Measurements from ENCODE around the gene LRRC36.
"Not testable (repeated sequence)": the region's sequence is repeated elsewhere in the genome, so short reads cannot be mapped to it uniquely, and the experiment has no call there.

LRRC36 gene

DNA sequence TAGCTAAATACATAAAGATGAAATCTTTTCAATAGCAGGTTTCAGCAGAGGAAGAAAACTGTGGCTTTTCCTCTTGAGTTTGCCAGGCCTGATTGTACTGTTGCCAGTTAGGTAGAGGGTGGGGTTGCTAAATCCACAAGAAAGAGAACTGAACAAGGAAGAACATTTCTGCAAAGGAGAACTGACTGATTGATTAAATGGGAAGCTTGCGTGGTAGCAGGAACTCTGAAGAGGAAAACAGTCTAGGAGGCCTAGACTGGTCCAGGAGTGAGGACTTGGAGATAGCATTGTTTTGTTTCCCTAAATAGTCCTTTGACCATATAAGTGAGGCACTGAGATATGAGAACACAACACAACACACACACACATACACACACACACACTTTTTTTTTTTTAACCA is 18.8 kb downstream of the LRRC36 start:
- no peak for DNase-seq

DNA sequence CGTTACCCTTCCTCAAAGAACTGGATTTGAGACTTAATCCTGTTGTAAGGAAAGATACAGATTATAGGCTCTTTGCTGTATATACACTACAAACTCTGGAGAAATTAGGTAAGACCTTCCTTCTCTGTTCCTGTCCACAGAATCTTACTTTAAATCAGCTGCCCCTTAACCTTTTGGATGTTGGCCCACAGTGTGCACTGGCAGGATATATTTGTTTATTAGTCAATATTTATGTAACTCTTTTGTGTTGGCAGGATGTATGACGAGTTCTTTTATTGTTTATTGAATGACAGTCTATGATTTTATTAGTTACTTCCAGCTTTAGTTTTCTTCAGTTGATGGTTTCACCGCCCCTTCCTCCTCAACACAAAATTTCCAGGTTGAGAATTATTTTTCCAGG is 19.7 kb downstream of the LRRC36 start:
- no peak for DNase-seq

DNA sequence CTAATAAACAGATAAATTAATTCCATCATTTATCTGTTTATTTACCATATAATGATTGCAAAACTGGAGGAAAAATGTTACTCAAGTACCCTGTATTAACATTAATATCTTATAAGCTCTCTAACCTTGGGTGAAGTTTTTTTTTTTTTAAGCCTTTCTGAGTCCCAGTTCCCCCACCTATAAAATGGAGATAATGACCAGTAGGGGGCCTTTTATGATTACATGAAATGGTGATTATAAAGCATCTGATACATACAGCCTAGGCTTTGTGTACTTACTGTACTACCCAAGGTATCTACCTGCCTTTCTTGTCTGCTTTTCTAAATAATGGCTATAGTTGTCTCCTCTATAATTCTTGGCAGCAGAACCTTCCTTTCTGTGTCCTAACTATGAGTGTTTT is 22.6 kb downstream of the LRRC36 start:
- DNase-seq, result peak; percentile 4

DNA sequence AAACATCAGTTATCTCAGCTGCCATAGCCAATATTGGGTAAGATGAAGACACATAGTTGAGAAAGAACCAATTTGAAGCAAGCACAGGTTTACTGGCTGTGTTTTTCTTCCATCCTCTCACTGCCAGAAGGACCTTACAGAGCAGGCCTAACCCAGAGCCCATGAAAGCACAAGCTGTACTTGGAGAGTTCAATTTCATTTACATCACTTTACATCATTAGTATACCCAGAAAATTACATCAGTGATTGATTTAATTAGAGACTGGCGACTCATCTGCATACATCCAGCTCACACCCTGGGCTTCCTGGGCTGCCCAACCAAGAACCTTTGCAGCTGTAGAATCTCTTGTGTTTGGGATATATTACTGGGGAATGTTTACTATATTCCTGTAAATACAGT is 23.7 kb downstream of the LRRC36 start:
- DNase-seq, result no peak

DNA sequence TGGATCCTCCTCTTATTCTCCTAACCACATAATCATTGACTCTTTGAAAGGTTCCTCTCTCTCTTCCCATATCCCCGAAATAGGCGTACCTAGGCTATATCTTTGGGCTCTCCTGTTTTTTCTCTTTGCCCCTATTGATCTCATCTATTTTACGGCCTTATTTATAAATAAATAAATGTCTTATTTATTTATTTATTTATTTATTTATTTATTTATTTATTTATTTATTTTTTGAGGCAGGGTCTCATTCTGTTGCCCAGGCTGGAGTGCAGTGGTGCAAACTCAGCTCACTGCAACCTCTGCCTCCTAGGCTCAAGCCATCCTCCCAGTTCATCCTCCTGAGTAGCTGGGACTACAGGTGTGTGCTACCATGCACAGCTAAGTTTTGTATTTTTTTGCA is 25.8 kb downstream of the LRRC36 start:
- DNase-seq, result not testable (repeated sequence)

DNA sequence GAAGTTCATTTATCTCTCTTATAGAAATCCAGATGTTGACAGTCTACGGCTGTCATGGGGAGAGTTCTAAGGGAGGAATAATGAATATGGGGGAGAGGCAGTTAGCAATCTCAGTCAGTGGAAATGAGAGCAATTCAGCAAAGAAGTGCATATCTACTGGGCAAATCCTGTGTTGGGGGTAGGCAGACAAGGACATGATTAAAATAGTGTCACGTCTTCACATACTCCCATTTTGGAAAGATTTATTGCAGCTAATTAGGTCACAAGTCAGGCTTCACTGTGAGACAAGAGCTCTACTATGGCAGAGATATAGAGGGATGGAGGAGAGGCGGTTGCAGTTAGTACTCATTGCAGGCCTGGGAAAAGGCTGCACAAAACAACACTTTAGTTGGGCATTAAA is 29.8 kb downstream of the LRRC36 start:
- DNase-seq, result no peak

DNA sequence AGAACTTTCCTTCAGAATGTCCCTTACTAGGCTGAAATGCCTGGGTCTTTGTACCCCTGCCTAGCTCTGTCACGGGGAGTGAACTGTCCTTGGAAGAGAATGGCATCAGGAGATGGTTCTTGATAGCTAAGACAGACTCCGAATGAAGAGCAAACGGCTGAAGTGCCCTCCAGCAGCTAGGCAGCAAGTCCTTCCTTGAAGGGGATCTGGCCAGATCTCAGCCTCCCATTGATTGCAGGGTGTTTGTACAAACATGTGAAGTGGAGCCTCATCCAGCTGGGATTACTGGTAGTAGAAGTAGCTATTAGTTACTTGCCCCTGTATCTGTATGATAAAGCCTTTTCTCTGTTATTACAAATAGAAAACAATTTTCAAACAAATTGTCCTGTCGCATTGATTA is 30.9 kb downstream of the LRRC36 start:
- no peak for DNase-seq

DNA sequence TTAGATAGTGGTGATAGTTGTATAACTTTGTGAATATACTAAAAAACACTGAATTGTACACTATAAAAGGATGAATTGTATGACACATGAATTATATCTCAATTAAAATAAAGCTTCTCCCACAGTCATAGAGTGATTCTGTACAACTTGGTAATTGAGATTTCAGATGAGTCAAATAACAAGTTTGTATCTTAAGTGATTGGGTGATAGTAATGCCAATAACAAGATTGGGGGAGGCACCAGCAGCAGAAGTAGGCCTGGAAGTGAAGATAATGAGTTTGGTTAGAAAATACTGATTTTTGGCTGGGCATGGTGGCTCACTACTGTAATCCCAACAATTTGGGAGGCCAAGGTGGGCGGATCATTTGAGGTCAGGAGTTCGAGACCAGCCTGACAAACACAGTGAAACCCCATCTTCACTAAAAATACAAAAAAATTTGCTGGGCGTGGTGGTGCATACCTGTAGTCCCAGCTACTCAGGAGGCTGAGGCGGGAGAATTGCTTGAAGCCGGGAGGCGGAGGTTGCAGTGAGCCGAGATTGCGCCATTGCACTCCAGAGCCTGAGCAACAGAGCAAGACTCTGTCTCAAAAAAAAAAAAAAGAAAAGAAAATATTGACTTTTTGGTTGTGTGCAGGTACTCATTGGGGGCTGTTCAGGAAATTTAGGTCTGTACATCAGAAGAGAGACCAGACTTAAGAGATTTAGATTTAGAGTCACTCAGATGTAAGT is 33.1 kb downstream of the LRRC36 start:
- DNase-seq, result not testable (repeated sequence)

DNA sequence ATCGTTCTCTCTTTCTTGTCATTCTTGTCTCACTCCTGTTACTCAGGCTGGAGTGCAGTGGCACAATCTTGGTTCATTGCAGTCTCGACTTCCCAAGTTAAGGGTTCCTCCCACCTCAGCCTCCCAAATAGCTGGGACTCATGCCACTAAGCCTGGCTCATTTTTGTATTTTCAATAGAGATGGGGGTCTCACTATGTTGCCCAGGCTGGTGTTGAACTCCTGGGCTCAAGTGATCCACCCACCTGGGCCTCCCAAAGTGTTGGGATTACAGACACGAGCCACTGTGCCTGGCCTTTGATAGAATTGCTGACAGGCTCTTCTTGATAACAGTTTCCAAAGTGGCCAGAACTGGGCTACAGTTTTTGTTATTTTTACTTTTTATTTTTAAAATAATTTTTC is 34.4 kb downstream of the LRRC36 start:
- DNase-seq, result no peak

DNA sequence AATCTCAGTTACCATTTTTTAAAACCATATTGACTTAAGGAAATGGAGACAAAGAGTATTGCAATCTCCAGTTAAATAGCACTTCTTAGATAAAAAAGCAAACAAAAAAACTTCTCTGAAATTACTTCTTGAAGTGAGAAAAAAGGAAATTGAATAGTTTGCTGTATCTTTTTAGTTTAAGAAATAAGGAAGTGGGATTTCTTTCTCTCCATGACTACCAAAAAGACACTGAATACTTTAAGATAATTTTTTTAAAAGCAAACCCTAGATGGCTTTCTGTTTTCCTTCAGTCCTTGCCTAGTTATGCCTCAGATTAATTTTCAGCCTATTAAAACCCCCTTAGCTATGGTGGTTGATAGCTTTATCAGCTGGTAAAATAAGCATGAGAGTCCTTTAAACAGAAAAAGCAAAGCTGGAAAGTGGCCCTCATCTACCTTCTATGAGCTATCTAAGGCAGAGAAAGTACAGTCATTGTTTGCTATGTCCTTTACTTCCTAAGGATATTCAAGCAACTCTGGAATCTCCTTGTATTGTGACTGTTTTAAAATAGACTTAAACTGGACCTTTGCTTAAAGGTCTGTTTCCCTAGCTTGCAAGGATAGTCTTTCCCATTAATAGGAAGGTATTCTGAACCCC is 38.1 kb downstream of the LRRC36 start:
- DNase-seq, result no peak

DNA sequence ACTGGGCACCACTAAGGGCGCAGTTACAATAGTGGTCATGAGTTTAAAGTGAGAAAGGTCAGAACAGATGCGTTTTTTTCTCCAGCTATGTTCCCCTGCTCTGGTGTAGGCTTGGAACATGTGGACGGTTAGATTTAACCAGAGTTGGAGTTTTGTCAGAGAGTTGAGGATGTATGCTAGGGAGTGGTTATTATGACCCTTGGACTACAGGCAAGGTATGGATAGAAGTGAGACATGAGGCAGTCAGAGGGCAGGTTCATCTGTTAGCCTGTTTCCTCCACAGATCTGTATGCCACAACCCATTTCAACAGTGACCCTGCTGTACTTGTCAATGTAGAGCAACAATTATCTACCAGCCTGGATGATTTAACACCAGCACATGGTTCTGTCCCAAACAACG is 44.0 kb downstream of the LRRC36 start:
- no peak for DNase-seq

DNA sequence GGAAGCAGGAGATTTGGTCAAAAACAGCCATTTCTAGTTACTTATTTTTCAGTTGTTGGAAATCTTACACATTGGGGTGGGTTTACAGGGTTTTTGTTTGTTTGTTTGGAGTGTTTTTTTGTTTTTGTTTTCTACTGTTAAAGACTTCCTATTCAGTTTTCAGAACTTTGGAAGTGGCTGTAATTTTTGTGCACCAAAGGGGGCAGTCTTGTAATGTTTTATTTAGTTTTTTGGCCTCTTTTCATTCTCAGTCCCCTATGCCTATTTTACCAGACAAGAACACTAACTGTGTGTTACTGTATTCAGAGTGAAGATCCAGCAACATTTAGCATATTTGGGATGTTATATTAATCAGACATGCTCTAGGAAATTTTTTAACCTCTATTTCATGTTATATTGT is 46.0 kb downstream of the LRRC36 start:
- peak; percentile 26 for DNase-seq

DNA sequence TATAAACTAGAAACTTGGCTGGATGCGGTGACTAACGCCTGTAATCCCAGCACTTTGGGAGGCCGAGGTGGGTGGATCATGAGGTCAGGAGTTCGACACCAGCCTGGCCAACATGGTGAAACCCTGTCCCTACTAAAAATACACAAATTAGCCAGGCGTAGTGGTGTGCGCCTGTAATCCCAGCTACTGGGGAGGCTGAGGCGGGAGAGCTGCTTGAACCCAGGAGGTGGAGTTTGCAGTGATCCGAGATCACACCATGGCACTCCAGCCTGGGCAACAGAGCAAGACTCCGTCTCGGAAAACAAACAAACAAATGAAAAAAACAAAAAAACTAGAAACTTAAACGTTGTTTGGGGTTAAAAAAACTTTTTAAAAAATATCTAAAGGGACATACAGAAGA is 49.4 kb downstream of the LRRC36 start:
- not testable (repeated sequence) for DNase-seq

DNA sequence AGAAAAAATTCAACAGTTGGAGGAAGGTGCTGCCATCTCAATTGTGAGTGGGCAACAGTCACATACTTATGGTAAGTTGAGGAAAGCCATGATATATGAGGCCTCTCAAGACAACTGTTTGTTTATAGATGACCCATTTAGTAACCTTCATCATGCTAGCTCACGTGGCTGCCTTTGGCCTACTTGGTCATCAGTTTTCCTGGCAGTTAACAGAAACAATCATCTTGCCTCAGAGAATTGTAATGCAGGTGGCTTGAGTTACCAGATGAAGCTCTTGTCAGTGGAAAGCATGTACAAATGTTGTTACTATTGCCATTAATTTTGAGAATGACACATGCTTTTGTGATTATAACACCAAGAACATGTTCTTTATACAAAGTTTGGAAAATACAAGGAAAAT is 52.0 kb downstream of the LRRC36 start:
- no peak for DNase-seq

DNA sequence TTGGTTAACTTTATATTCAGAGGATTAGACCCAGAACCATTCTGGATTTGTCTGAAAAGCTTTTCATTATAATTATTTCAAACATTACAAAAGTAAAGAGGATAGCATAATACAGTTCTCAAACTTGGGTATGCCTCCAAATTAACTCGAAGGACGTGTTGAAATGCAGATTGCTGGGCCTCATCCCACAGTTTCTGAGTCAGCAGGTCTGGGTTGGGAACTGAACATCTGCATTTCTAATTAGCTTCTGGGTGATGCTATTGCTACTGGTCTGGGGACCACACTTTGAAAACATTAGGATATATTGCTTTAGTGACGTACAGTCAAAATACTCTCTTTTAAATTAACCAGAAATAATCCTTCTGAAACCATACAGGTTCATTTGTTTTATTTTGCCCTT is 56.7 kb downstream of the LRRC36 start:
- no peak for DNase-seq

DNA sequence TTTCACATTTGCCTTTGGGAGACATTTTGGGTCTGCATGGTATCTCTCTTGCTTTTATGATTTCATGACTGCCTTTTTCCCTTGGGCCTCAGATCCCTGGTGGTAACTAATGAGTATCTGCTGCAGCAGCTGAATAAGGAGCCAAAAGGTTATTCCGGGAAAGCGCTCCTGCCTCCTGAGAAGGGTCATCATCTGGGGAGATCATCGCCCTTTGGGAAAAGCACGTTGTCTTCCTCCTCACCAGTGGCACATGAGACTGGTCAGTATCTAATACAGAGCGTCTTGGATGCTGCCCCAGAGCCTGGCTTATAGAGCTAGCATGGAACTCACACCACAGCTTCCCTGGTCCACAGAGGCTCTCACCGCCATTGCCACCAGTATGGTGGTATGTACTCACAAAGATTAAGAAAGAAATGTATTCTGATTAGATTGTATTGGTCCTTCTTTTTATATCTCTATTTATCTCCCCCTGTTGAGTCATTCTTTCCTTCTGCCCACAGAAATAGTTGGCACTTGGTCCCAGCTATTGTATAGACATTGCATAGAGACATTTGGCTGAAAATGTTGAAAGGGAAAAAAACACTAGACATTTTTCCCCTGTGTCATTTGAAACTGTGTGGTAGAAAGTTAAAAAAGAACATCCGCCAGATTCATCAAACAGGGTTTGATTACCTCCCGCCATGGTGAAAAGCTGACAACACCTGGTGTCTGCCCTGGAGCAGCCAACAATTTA is 58.3 kb downstream of the LRRC36 start:
- DNase-seq, result no peak

DNA sequence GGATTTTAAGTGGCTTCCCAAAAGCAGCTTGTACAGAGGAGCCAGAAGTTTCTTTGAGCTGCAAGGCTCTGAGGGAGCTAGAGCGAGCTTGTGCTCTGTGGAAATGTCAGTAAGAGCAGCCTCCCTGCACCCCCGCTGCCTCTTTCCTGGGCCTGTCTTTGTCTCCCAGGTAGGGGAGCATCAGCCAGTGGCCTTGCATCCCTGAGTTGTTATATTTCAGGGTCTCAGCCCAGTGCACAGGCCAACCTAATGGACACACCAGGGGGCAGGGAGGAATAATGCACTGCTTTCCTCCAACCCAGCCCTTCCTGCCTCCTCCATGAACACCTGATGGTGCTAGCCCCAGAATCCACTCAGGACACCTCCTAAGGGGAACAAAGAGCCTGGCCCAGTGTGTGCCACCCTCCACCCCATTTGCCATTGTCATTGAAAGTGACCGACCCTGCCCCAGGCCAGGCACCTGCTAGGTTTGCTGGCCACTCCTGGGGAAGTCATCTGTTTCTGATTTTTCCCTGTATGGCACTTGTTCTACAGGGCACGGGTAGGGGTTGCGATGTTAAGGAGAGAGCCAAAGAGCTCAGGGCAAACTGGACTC is 60.3 kb downstream of the LRRC36 start:
- no peak for DNase-seq

DNA sequence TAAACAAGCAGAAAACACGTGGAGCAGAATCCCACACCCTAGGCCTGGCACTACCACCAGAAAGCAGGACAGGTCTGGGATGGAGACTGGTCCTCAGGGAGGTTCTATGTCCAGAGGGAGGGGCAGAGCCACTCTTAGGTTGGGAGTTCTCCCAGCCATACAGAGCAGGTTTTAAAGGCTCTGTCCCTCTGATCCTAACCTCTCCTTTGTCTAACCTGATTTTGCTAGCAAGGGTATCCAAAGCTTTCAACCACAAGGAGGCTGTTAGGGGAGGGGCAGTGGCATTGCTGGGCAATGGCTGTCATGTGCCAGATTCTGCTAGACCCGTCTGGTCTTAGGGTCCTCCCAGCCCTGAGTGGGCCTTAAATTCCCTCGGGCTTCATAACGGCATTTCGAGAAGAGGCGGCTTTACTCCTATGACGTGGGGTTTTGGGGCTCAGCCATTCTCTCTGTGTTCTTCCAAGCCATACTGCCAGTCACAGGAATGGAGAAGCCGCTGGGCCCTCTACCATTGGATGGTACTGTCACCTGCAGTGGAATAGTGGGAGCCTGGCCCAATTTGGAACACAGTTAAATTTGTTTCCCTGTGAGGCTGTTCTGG is 61.0 kb downstream of the LRRC36 start:
- no peak for DNase-seq

DNA sequence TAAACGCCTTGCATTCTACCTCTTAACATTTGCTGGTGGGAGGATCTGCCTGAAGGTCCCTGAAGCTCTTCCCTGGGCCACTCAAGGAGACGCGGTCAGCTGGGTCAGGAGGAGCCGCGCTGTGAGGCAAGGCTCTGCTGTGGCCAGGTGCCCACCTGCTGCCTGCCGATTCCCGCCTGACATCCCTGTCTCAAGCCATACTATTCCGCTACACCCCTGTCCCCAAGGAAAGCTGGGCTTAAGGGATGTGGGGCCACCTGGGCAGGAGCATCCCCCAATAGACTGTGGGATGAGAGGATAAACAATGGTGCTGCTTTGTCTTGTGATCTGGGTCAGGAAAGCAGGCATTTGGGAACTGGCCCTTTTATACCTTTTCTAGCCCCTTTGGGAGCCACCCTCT is 61.6 kb downstream of the LRRC36 start:
- DNase-seq, result no peak

DNA sequence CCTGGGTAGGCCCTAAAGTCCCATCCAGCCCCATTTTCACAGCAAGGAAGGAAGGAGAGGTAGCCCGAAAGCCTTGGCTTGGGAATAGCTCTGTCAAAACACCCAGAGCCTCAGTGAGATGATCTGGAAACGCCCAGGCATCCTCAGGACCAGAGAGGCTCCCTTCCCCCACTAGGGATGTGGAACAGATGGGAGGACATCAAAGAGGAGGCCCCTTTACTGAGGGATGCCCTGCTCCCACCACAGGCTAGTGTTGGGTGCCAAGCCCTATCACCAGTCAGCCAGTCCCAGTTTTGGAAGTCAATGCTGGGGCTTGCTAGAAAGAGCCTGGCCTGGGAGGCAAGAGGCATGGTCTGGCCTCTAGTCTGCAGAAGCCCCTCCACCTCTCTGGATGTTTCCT is 62.0 kb downstream of the LRRC36 start:
- DNase-seq, result no peak

DNA sequence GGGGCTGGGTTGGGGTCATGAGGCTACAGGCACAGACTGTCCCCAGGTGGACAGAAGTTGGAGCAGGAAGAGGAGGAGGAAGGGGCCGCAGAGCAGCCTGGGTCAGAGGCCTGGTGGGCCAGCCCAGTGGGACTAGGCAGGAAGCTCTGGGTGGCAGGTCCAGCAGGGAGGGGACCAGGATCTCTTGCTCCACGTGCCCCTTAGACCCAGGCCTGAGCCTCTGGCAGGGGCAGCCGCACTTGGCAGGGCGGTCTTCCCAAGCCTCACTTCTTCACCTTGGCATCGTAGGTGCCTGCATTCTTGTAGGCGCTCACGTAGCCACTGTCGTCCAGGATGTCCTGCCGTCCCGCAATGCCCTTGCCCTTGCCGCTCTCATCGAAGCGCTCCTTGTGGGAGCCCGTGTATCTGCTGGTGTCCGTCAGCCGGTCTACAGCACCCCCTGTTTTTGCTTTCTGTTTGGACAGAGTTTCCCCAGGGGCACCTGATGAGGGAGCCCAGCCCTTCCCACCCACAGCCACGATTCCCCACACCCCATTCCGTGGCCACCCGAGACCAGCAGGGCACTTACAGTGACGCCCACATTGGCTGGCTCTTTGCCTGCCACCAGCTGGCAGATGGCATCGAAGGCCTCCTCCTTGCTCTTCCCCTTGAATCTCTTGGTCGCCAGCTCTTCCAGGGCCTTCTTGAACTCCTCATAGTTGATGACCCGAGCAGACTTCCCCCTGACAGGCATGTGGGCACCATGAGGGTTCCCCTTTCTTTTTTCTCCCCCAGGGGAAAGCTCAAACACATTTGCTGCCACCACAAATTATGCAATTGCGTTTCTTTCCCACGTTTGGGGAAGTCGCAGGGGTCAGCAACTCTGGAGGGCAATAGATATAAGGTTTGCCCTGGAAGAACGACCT is 63.5 kb downstream of the LRRC36 start:
- no peak for DNase-seq

DNA sequence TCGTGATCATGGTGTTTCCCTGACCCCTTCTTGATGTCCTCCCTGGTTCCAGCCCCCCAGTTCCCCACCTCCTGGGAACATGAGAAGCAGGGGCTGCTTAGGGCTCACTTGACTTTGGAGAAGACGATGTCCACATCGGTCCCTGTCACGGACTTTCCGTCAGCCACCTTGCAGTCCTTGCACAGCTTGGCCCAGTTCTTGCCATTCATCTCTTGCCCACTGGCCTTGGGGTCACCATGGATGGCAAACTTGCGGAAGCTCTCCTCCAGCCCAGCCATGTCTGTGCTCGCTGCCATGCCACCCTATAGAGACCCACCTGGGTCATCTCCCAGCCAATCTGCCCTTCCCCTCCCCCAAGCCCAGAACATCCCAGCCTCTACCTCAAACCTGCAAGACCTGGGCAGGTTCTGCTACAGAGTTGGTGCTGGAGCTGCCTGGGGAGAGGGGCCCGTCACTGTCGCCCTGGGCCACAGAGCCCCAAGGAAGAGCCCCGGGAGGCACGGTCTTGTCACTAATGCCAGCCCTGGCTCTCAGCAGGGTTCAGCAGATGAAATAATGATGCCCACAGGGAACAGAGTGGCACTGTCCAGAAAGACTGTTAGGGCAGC is 64.3 kb downstream of the LRRC36 start:
- DNase-seq, result no peak

All from NCI-H1105 treated with DMSO at 0.1 percent for 48 hours (cell line).